Stimulated activated CD8-positive, alpha-beta memory T cell treated with anti-CD3 and anti-CD28 coated beads, Interleukin-7, amount 100 ng/mL, for 24 hours (primary cell): ENCODE data around the gene APOB.

Experiments
- DNase-seq: peaks from one replicate; pipeline ENCODE4 v3.0.0-alpha.2; 2020; ENCODE audit warnings: low read depth

Gene APOB

DNA sequence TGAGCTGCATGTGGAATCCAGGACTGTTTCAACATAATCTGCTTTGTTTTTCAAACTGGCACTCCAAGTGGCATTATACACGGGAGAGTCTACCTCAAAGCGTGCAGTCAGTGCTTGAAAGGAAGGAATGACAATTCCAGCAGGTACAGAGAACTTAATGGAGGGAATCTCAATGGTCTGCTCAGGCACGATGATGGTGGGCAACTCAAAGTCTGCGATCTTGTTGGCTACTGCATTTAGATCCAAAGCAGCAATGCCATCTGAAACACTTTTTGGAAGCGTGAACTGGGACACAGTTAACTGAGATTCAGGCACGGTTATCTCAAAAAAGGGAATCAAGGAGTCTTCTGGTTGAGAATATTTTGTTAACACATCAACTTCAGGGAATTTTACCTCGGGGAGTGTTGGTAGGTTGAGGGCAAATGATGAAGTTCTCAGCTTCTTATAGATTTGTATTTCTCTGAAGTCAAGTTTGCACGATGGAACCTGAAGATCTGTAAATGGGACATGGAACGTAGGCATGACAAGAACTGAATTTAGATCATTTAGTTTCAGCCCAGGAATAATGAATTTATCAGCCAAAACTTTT, 38.7 kb downstream of the APOB start:
- DNase-seq: no peak

DNA sequence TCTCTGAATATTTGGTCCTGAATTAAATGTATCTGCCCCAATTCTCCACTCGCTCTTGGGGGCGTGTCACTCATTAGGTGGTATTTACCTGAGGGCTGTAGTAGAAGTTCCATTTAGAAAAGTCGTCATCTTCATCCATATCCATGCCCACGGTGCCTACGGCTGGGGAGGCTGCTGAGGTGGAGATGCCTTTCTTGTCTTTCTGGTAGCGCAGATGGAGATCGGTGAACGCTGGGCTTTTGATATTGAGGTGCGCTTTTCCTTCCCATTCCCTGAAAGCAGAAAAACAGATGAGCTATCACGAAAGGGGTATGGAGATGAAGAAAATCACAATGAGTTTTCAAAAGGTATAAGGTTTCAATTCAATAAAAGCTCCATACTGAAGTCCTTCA, 39.7 kb downstream of the APOB start:
- DNase-seq: no peak

GRCh38 chr2:21003572-21004180, 40.2 kb downstream of the APOB start:
- DNase-seq: no peak

DNA sequence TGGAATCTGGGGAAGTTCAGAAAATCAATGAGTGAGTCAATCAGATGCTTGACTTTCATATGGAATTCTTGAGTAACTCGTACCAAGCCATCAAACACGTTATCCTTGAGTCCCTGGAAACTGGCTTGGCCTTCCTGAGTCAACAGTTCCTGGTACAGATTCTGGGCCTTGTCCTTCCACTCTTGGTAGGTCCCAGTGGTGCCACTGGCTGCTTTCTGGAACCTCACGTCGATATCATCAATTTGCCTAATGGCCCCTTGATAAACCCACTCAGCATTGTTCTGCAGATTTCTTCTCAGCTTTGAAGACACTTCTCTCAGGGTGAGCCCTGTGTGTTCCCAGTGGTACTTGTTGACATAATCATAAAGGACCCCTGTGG, 41.1 kb downstream of the APOB start:
- no peak for DNase-seq

DNA sequence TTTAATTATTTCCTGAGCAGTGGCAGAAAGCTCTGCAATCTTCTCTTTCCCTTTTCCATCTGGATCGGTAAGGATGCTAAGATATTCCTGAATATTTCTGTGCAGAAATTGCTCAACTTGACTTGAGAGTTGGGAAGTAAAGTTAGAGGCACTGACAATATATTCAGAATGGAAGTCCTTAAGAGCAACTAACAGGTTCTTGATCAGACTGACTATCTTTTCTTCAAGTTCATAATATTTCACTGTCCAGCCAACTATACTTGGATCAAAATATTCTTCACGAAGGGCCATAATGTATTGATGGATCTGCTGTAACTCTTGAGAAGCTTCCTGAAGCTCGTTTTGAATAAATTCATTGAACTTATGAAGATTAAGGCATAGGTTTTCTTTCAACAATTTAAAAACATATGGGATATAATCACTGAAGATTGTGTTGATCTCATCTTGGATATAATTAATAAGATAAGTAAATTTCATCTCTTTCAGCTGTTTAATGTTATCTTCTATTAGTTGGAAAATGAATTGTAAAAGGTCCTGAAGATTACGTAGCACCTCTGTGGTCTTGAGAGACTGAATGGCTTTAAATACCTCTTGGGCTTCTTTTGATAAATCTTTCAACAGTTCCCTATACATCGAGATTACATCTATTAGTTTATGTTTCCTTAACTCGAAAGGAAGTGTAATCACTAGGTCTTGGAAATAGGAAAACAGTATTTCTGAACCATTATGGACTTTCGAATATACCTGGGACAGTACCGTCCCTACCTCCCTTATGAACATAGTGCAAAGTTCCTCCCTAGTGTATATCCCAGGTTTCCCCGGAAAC, 41.7 kb downstream of the APOB start:
- DNase-seq: no peak

DNA sequence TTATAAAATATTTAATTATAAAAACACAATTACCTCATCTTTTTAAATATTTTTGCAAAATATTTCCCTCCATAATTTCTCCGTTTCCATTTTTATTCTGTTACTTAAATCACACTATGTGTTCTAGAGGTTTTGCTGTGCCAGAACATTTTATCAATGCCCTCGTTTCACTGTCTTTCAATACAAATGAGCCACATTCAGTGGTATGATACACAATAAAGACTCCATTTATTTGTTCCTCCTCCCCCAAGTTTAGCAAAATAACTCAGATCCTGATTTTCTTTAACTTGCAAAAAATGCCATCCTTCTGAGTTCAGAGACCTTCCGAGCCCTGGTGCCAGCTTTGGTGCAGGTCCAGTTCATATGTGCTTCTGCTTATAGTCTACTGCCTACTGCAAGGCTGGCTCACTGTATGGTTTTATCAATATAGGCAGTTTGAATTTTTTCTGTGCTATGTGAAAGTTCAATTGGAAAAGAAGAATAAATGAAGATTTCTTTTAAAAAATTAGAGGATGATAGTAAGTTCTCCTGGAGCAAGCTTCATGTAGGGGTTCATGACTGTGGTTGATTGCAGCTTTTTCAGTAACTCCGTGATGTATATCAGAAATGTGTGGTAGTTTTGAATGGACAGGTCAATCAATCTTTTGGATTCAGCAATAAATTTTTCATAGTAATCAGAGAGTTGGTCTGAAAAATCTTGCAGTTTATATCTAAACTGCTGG, 42.5 kb downstream of the APOB start:
- no peak for DNase-seq

GRCh38 chr2:20999906-21000645, 43.8 kb downstream of the APOB start:
- no peak for DNase-seq

GRCh38 chr2:20998972-20999905, 44.6 kb downstream of the APOB start:
- DNase-seq: no peak

GRCh38 chr2:20997953-20998722, 45.7 kb downstream of the APOB start:
- DNase-seq: no peak

DNA sequence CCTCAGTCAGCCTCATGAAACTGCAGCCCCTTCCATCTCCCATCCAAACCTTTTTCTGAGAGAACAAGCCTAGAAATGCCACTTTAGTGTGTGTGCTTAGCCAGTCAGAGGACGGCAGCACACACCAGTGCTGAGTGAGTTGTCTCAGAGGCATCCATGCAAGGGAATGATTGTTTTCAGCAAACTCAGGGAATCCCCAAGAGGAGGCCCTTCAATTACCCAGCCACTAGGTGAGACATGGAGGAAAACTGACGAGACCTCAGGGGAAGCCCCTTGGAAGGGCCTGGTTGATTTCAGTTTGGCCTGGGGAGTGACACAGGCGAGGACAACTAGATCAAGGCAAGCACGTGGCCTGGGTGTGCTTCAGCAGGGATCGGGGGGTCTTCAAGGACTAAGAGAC, 49.7 kb downstream of the APOB start:
- DNase-seq: no peak

- no peak for DNase-seq
Measured at GRCh38 chr2:20992201-20992711, 51.6 kb downstream of the APOB start.

GRCh38 chr2:20990442-20991430, 53.1 kb downstream of the APOB start:
- no peak for DNase-seq

GRCh38 chr2:20989404-20989803, 54.5 kb downstream of the APOB start:
- DNase-seq: no peak

GRCh38 chr2:20988905-20989304, 55.0 kb downstream of the APOB start:
- DNase-seq: no peak

GRCh38 chr2:20986024-20986939, 57.6 kb downstream of the APOB start:
- no peak for DNase-seq

- no peak for DNase-seq
Measured at GRCh38 chr2:20985062-20985461, 58.8 kb downstream of the APOB start.

GRCh38 chr2:20984408-20984807, 59.5 kb downstream of the APOB start:
- DNase-seq: no peak

DNA sequence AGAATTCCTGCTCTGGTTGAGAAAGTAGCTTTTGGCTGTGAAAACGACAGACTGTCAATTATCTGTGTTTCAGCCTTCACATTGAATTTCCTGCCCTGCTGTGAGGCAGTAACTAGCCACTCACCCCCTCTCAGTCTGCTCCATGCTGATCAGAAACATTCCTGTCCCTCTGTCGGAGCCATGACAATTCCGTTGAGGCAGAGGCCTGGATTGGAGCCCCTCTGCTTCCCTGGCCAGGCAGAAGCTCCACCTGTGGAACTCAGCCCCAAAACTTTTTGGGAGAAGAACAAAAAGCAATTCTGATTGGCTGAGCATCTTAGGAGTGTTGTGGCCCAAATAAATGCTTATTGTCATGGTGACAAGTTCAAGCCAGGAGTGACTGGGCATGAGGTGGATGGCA, 60.0 kb downstream of the APOB start:
- DNase-seq: no peak
